MM.1S (cell line): Measurements from ENCODE around the gene CADM4.

Source experiments
- EZH2phosphoT487 ChIP-seq: fragments of 300-600 bp; sonication (generic); IDR thresholded peaks from 2 replicates; pipeline ENCODE4 v1.6.1; 2018; ENCODE audit warnings: antibody characterized with exemption, low read length
- TF ChIP-seq, protein P1 (sequence below): fragments of 300-600 bp; sonication (generic); IDR thresholded peaks from 2 replicates; pipeline ENCODE4 v1.5.1; 2016; ENCODE audit warnings: antibody characterized with exemption, low read length, mixed read lengths

DNA sequence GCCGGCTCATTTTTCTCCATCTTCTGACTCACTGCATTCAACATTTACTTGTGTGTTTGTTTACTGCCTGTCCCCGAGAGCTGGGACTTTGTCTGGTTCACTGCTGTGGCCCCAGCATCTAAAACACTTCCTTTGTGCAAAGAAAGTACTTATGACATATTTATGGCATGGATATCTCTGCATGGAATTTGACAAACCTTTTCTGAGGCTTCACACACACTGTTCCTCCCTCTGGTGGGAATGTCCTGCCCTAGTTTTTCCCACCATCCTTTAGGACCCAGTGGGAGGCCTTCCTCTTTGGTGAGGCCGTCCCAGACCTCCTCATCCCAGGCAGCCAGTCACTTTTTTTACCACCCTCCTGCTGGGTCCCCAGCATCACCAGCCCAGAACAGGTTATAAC is 29.2 kb downstream of the CADM4 start:
- TF ChIP-seq, protein P1, sequence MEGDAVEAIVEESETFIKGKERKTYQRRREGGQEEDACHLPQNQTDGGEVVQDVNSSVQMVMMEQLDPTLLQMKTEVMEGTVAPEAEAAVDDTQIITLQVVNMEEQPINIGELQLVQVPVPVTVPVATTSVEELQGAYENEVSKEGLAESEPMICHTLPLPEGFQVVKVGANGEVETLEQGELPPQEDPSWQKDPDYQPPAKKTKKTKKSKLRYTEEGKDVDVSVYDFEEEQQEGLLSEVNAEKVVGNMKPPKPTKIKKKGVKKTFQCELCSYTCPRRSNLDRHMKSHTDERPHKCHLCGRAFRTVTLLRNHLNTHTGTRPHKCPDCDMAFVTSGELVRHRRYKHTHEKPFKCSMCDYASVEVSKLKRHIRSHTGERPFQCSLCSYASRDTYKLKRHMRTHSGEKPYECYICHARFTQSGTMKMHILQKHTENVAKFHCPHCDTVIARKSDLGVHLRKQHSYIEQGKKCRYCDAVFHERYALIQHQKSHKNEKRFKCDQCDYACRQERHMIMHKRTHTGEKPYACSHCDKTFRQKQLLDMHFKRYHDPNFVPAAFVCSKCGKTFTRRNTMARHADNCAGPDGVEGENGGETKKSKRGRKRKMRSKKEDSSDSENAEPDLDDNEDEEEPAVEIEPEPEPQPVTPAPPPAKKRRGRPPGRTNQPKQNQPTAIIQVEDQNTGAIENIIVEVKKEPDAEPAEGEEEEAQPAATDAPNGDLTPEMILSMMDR: no peak
- no peak for TF ChIP-seq EZH2phosphoT487
